Activated T-helper 2 cell treated with anti-CD3 and anti-CD28 coated beads, Interferon-gamma antibody, Interleukin-2, Interleukin-4, amounts not matched to agents 10 μg/mL and 5 μg/mL and 100 μg/mL, durations not matched to agents 14 hours and 24 hours and 36 hours (primary cell): ENCODE data around the gene NUDT19. TPM values are rescaled to one million over a fixed set of nuclear protein-coding genes. Genes with fewer than 3 reads are reported as not detected.

Experiments
- total RNA-seq: library from RNA; stranded (reverse); gene quantifications from 2 replicates; pipeline ENCODE4 v1.2.3, GENCODE V29; 2022

The NUDT19 gene
- total RNA-seq, 1 donor from 2014 or later: 25.6 TPM

Other genes starting within 250 kb of the NUDT19 start
- 207 and 216 TPM in 2 replicates for gene PDCD5, start 110.6 kb upstream of the NUDT19 start, total RNA-seq
- 35.6 and 38.3 TPM in 2 replicates for gene ANKRD27, start 16.6 kb upstream of the NUDT19 start, total RNA-seq
- gene RGS9BP, start 16.0 kb upstream of the NUDT19 start, total RNA-seq: 0.21 TPM in 2 replicates
- 0.07 TPM in 1 of 2 replicates, not detected in the other for gene TDRD12, start 27.9 kb downstream of the NUDT19 start, total RNA-seq
- 0.21 TPM in 1 of 2 replicates, not detected in the other for gene SLC7A9, start 177.9 kb downstream of the NUDT19 start, total RNA-seq